ENCODE measurements around the gene PSMA5. TPM values are rescaled to one million over a fixed set of nuclear protein-coding genes. Genes with fewer than 3 reads are reported as not detected.
"Not testable (repeated sequence)": the region's sequence is repeated elsewhere in the genome, so short reads cannot be mapped to it uniquely, and the experiment has no call there.

PSMA5 gene
- polyA plus RNA-seq, 1 experiment, result 151 TPM

- peaks cover 5% of the 10 kb centered on the region for H3K9me3 ChIP-seq (ENCODE audit: control insufficient read depth, insufficient read depth, low read length)
- DNase-seq (ENCODE audit: low read depth, low spot score), result no peak
- no peak for TF ChIP-seq CTCF (IDR thresholded peaks at IDR 0.05; ENCODE audit: low read depth, low read length)
- CTCF ChIA-PET, result interaction anchor here (0.6 to 2.2 kb wide), 6 partner anchors 10 to 399 kb away, joined by 3 to 11 read pairs (median 4); no protein-coding TSS in a partner anchor
- no peak overlapping the region for H3K4me3 ChIP-seq (ENCODE audit: low read depth, low read length)
- H3K27ac ChIP-seq (ENCODE audit: low read depth, low read length), result no peak overlapping the region
- H3K27me3 ChIP-seq (ENCODE audit: control insufficient read depth, insufficient read depth, low read length), result no peaks in the 10 kb centered on the region
- POLR2A ChIA-PET, result interaction anchor here (0.8 kb wide), 1 partner anchor 9 kb away, joined by 3 read pairs; no protein-coding TSS in a partner anchor
These were observed 46.3 kb downstream of the PSMA5 start for GRCh38 chr1:109379907-109380306.

GRCh38 chr1:109379422-109379821, 46.8 kb downstream of the PSMA5 start:
- POLR2A ChIA-PET, result interaction anchor here (0.7 to 0.8 kb wide), 3 partner anchors 9 to 129 kb away, joined by 3 to 4 read pairs (median 3); no protein-coding TSS in a partner anchor
- H3K27ac ChIP-seq (ENCODE audit: low read depth, low read length), result no peak overlapping the region
- TF ChIP-seq CTCF (IDR thresholded peaks at IDR 0.05; ENCODE audit: low read depth, low read length), result no peak
- no peaks in the 10 kb centered on the region; the same call in none of the 2 replicates for H3K9me3 ChIP-seq (ENCODE audit: control insufficient read depth, insufficient read depth, low read length)
- DNase-seq (ENCODE audit: low read depth, low spot score), result no peak
- H3K4me3 ChIP-seq (ENCODE audit: low read depth, low read length), result no peak overlapping the region
- no peaks in the 10 kb centered on the region for H3K27me3 ChIP-seq (ENCODE audit: control insufficient read depth, insufficient read depth, low read length)
- CTCF ChIA-PET, result interaction anchor here (0.6 to 2.2 kb wide), 7 partner anchors 12 to 399 kb away, joined by 3 to 11 read pairs (median 4); no protein-coding TSS in a partner anchor

GRCh38 chr1:109377698-109378097, 48.5 kb downstream of the PSMA5 start:
- Histone ChIP-seq H3K4me3 (ENCODE audit: low read depth, low read length) (no peak overlapping the region), H3K9me3 (ENCODE audit: control insufficient read depth, insufficient read depth, low read length) (no peaks in the 10 kb centered on the region; the same call in 1 of the 2 replicates), H3K27me3 (ENCODE audit: control insufficient read depth, insufficient read depth, low read length) (no peaks in the 10 kb centered on the region), H3K27ac (ENCODE audit: low read depth, low read length) (no peak overlapping the region)
- no peak for TF ChIP-seq CTCF (IDR thresholded peaks at IDR 0.05; ENCODE audit: low read depth, low read length)
- DNase-seq (ENCODE audit: low read depth, low spot score), result no peak
- ChIA-PET POLR2A (no interaction called here), CTCF (interaction anchor here (2.2 kb wide), 1 partner anchor 22 kb away, joined by 11 read pairs; no protein-coding TSS in a partner anchor)

GRCh38 chr1:109373696-109374095, 52.6 kb downstream of the PSMA5 start:
- DNase-seq (ENCODE audit: low read depth, low spot score); H3K4me3 ChIP-seq (ENCODE audit: low read depth, low read length); POLR2A ChIA-PET; H3K27ac ChIP-seq (ENCODE audit: low read depth, low read length); H3K27me3 ChIP-seq (ENCODE audit: control insufficient read depth, insufficient read depth, low read length); H3K9me3 ChIP-seq (ENCODE audit: control insufficient read depth, insufficient read depth, low read length): not testable (repeated sequence)
- CTCF ChIA-PET, result interaction anchor here (1.2 kb wide), 1 partner anchor 110 kb away, joined by 3 read pairs; no protein-coding TSS in a partner anchor

- H3K27ac ChIP-seq (ENCODE audit: low read depth, low read length), result no peak overlapping the region
These were observed 53.1 kb downstream of the PSMA5 start for GRCh38 chr1:109373126-109373525.

More at GRCh38 chr1:109373126-109373525, 53.1 kb downstream of the PSMA5 start:
- Histone ChIP-seq H3K4me3 (ENCODE audit: low read depth, low read length) (no peak overlapping the region), H3K9me3 (ENCODE audit: control insufficient read depth, insufficient read depth, low read length) (no peaks in the 10 kb centered on the region; the same call in 1 of the 2 replicates), H3K27me3 (ENCODE audit: control insufficient read depth, insufficient read depth, low read length) (no peaks in the 10 kb centered on the region)
- no peak for DNase-seq (ENCODE audit: low read depth, low spot score)
- ChIA-PET CTCF (interaction anchor here (1.2 kb wide), 1 partner anchor 109 kb away, joined by 3 read pairs; no protein-coding TSS in a partner anchor), POLR2A (no interaction called here)
- no peak for TF ChIP-seq CTCF (IDR thresholded peaks at IDR 0.05; ENCODE audit: low read depth, low read length)

All from AG04450 (cell line).